ENCODE data around the gene FLVCR2. TPM values are rescaled to one million over a fixed set of nuclear protein-coding genes. Genes with fewer than 3 reads are reported as not detected.

Gene FLVCR2
- total RNA-seq, 2 donors from 2014 or later: 6.2 to 8.3 TPM

DNA sequence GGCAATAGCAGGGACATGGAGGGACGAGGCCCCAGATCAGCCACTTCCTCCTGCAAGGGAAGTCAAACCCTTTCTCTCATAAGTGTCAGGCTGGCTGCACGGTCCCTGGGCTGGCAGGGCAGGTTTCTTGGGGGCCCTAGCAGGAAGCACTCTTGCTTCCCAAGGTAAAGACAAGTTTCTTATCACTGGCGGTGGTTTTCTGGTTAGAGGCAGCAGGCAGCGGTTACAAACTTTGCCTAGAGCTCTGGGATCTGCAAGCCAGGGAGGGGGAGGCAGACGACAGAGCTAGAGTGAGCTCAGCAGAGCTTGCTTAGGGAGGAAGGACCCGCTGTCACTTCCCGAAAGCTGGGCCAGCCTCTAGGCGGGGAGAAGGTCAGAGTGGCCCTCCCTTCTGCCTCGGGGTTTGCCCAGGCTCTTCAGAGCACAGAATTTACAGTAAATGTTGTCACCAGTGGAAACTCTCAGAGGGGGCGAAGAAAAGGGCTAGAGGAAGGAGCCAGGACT is 35.8 kb upstream of the FLVCR2 start:
- no peaks in the 10 kb centered on the region for H3K36me3 ChIP-seq
- H3K27me3 ChIP-seq (replicated peaks; ENCODE audit: insufficient read depth): no peaks in the 10 kb centered on the region
- no peaks in the 10 kb centered on the region for H3K4me1 ChIP-seq (ENCODE audit: control insufficient read depth in 1 of 2, low read depth in 2 of 2)
- DNase-seq (ENCODE audit: low spot score) (peak; percentile 32), ATAC-seq (ENCODE audit: insufficient number of reproducible peaks, low FRiP score, low read depth) (no peak)
- TF ChIP-seq, protein P1, sequence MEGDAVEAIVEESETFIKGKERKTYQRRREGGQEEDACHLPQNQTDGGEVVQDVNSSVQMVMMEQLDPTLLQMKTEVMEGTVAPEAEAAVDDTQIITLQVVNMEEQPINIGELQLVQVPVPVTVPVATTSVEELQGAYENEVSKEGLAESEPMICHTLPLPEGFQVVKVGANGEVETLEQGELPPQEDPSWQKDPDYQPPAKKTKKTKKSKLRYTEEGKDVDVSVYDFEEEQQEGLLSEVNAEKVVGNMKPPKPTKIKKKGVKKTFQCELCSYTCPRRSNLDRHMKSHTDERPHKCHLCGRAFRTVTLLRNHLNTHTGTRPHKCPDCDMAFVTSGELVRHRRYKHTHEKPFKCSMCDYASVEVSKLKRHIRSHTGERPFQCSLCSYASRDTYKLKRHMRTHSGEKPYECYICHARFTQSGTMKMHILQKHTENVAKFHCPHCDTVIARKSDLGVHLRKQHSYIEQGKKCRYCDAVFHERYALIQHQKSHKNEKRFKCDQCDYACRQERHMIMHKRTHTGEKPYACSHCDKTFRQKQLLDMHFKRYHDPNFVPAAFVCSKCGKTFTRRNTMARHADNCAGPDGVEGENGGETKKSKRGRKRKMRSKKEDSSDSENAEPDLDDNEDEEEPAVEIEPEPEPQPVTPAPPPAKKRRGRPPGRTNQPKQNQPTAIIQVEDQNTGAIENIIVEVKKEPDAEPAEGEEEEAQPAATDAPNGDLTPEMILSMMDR (IDR thresholded peaks at IDR 0.05): no peak
- peak overlapping the region in 1 of 2 donors; percentile 21 for H3K27ac ChIP-seq
- no peaks in the 10 kb centered on the region for H3K9me3 ChIP-seq
- H3K4me3 ChIP-seq: peak overlapping the region; percentile 40

DNA sequence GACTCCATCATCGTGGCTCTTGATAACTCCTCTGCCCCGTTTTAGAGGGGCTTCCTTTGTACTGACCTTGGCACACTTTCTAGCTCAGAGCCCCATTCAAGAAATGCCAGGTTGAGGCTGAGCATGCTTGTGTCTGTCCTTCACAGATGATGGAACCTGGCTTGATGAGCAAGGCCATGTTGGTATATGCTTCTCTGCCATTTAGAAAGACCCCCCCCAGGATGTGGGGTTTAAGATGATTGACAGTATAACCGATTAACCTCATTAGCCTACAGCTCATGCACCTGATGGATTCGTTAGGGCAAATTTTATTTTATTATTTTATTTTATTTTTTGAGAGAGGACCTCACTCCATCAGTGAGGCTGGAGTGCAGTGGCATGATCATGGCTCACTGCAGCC is 35.2 kb upstream of the FLVCR2 start:
- Histone ChIP-seq H3K27ac (no peak overlapping the region), H3K27me3 (replicated peaks; ENCODE audit: insufficient read depth) (no peaks in the 10 kb centered on the region), H3K36me3 (no peaks in the 10 kb centered on the region), H3K4me3 (no peak overlapping the region), H3K9me3 (no peaks in the 10 kb centered on the region), H3K4me1 (ENCODE audit: control insufficient read depth in 1 of 2, low read depth in 2 of 2) (no peaks in the 10 kb centered on the region)
- TF ChIP-seq, protein P1 (IDR thresholded peaks at IDR 0.05): no peak
- no peak for DNase-seq (ENCODE audit: low spot score)
- no peak for ATAC-seq (ENCODE audit: insufficient number of reproducible peaks, low FRiP score, low read depth)

DNA sequence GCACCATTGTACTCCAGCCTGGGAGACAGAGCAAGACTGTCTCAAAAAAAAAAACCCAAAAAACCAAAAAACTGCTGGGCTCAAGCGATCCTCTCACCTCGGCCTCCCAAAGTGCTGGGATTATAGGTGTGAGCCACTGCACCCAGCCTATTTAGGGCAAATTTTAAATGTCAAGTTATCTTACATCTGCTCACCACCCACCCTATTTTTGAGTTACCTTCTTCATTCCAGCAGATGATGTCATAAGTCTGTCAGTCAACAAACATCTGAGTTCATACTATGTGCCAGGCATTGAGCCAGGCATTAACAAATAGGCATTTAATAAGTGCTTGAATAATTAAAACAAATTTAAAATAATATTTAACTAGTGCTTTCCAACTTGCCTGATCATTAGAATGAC is 34.6 kb upstream of the FLVCR2 start:
- H3K4me3 ChIP-seq: no peak overlapping the region
- no peak overlapping the region for H3K27ac ChIP-seq
- TF ChIP-seq, protein P1 (IDR thresholded peaks at IDR 0.05): no peak
- ATAC-seq (ENCODE audit: insufficient number of reproducible peaks, low FRiP score, low read depth) (no peak), DNase-seq (ENCODE audit: low spot score) (no peak)
- H3K27me3 ChIP-seq (replicated peaks; ENCODE audit: insufficient read depth): no peaks in the 10 kb centered on the region
- H3K9me3 ChIP-seq: no peaks in the 10 kb centered on the region
- H3K4me1 ChIP-seq (ENCODE audit: control insufficient read depth in 1 of 2, low read depth in 2 of 2): no peaks in the 10 kb centered on the region
- H3K36me3 ChIP-seq: no peaks in the 10 kb centered on the region

DNA sequence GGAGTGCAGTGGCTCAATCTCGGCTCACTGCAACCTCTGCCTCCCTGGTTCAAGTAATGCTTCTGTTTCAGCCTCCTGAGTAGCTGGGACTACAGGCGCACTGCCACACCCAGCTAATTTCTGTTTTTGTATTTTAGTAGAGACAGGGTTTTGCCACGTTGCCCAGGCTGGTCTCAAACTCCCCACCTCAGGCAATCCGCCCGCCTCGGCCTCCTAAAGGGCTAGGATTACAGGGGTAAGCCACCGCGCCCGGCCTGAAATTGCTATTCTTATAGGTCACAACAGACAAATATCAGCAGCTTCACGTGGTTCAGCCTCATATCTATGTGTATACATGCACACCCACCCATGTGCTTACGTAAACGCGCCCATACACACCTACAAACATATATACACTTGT is 32.5 kb upstream of the FLVCR2 start:
- Histone ChIP-seq H3K9me3 (no peaks in the 10 kb centered on the region), H3K4me3 (no peak overlapping the region)
- no peak for DNase-seq (ENCODE audit: low spot score)

DNA sequence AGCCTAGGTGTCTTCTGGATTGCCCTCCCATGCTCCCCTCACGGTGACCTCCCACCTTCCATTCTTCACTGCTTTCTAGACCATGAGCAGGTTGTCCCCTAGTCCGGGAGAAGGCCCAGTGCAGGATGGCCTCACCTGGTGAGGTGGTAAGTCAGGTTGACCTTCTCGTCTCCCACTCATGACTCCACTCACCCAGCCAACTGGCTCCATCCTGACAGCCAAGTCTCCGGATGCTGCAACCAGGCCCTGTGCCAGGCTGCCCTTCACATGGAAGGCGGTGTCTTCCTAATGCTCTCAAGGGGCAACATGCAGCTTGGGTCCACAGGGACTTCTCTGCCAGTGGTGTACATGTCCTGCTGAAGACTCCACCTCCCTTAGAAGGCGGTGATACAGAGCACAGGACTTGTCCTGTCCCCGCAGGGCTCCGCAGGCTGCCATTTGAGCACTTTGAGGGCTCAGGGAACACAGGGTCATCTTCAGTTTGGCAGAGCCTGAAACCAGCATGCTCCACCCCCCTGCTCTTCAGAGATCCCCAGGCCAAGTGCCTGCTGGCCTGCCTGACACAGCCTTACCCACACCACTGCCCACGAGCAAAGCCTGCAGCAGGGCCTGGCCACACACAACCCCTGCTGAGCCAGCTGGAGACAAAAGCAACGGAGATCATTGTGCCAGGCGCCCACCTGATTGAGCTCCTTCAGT is 30.7 kb upstream of the FLVCR2 start:
- H3K4me3 ChIP-seq: no peak overlapping the region
- TF ChIP-seq, protein P1 (IDR thresholded peaks at IDR 0.05): no peak
- no peak for DNase-seq (ENCODE audit: low spot score)
- ATAC-seq (ENCODE audit: insufficient number of reproducible peaks, low FRiP score, low read depth): no peak
- no peak overlapping the region for H3K27ac ChIP-seq
- no peaks in the 10 kb centered on the region for H3K4me1 ChIP-seq (ENCODE audit: control insufficient read depth in 1 of 2, low read depth in 2 of 2)
- H3K27me3 ChIP-seq (replicated peaks; ENCODE audit: insufficient read depth): no peaks in the 10 kb centered on the region
- H3K36me3 ChIP-seq: no peaks in the 10 kb centered on the region
- no peaks in the 10 kb centered on the region for H3K9me3 ChIP-seq

More for the DNA sequence above, 32.5 kb upstream of the FLVCR2 start:
- Histone ChIP-seq H3K4me1 (ENCODE audit: control insufficient read depth in 1 of 2, low read depth in 2 of 2) (no peaks in the 10 kb centered on the region), H3K36me3 (no peaks in the 10 kb centered on the region), H3K27ac (no peak overlapping the region), H3K27me3 (replicated peaks; ENCODE audit: insufficient read depth) (no peaks in the 10 kb centered on the region)
- TF ChIP-seq, protein P1 (IDR thresholded peaks at IDR 0.05): no peak
- no peak for ATAC-seq (ENCODE audit: insufficient number of reproducible peaks, low FRiP score, low read depth)
